Stimulated activated CD4-positive, alpha-beta T cell treated with anti-CD3 and anti-CD28 coated beads, Interleukin-4, amount 100 ng/mL, for 1 hour (primary cell): Measurements from ENCODE around the gene ZNF416.

Source experiments
- DNase-seq: peaks from one replicate; pipeline ENCODE4 v3.0.0-alpha.2; 2020

The ZNF416 gene

GRCh38 chr19:57558525-57558924, 20.2 kb downstream of the ZNF416 start:
- no peak for DNase-seq

GRCh38 chr19:57557659-57558058, 21.1 kb downstream of the ZNF416 start:
- DNase-seq = no peak

GRCh38 chr19:57552432-57552831, 26.3 kb downstream of the ZNF416 start:
- DNase-seq = no peak

- no peak for DNase-seq
These were observed 32.2 kb downstream of the ZNF416 start for GRCh38 chr19:57546513-57546912.

DNA sequence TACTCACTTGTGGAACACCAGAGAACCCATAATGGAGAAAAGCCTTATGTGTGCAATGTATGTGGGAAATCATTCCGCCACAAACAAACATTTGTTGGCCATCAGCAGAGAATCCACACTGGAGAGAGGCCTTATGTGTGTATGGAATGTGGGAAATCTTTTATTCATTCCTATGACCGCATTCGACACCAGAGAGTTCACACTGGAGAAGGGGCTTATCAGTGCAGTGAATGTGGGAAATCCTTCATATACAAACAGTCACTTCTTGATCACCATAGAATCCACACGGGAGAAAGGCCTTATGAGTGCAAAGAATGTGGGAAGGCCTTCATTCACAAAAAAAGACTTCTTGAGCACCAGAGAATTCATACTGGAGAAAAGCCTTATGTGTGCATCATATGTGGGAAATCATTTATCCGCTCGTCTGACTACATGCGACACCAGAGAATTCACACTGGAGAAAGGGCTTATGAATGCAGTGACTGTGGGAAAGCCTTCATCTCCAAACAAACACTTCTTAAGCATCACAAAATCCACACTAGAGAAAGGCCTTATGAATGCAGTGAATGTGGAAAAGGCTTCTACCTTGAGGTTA, 40.7 kb downstream of the ZNF416 start:
- DNase-seq = no peak

DNA sequence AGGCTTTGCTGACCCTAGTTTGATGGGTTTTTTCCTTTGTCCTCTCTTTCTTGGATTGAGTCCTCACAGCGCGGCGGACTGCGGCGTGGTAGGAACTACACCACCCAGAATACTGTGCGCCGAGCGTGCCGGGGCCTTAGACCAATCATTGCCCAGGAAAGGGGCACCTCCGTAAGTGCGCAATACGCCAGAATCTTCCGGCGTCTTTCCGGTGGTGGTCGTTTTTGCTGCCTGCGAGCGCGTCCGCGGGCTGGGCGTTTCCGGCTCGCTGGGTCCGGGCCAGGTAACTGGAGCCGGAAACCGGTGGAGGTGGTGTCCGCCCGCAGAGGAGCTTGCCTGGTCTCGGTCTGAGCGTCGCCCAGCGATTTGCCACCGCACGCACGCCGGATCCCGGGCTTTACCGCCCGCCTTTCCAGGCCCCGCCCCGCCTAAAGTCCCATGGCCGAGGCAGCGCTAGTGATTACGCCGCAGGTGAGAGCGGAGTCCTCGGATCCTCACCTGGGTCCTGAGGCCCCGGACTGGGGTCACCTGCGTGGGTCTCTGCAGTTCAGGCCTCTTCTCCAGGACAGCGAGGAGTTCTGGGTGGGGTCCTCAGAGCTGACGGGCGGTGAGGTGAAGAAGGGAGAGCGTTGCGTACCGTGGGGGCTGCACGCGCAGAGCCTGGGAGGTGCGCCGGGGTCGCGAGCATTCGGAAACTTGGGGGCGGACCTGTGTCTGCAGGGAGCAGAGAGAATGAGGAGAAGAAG, 51.4 kb downstream of the ZNF416 start, which contains the start of gene ZNF549:
ZNF549 (plus strand) TSS at position 221 of the 746 bp plus-strand sequence; CDS start at position 439, 218 bp downstream.
- peak; percentile 84 for DNase-seq
